HG03060 (cell line): ENCODE data around the gene GATC.
"Not testable (repeated sequence)": the region's sequence is repeated elsewhere in the genome, so short reads cannot be mapped to it uniquely, and the experiment has no call there.

ENCODE experiments used
- ATAC-seq: cut with Tn5 transposase; IDR thresholded peaks from one replicate; pipeline ENCODE4 v1.9.1; 2021; ENCODE audit warnings: low read depth, moderate number of reproducible peaks; ENCODE audit not compliant: unreplicated experiment

Gene GATC

GRCh38 chr12:120468821-120469449, 22.7 kb downstream of the GATC start:
- ATAC-seq, result no peak

GRCh38 chr12:120469450-120470149, 23.4 kb downstream of the GATC start, which contains the start of gene SRSF9:
TSS of gene SRSF9 (minus strand) at chr12:120469748. CDS start at chr12:120469609, 139 bp downstream.
- ATAC-seq, result peak; percentile 87

- ATAC-seq, result no peak
Observed at GRCh38 chr12:120470150-120470784, 24.0 kb downstream of the GATC start.

GRCh38 chr12:120472521-120472920, 26.3 kb downstream of the GATC start:
- no peak for ATAC-seq

- ATAC-seq, result no peak
Observed at GRCh38 chr12:120473807-120474615, 27.8 kb downstream of the GATC start.

- no peak for ATAC-seq
Observed at GRCh38 chr12:120474616-120474960, 28.3 kb downstream of the GATC start.

GRCh38 chr12:120475643-120476042, 29.4 kb downstream of the GATC start:
- ATAC-seq, result no peak

- no peak for ATAC-seq
Observed at GRCh38 chr12:120479458-120479857, 33.2 kb downstream of the GATC start.

GRCh38 chr12:120480211-120480610, 34.0 kb downstream of the GATC start:
- no peak for ATAC-seq

GRCh38 chr12:120481022-120481767, 35.0 kb downstream of the GATC start:
- ATAC-seq, result no peak

- ATAC-seq, result no peak
Observed at GRCh38 chr12:120483621-120484020, 37.4 kb downstream of the GATC start.

- ATAC-seq, result no peak
Observed at GRCh38 chr12:120485961-120486881, 40.0 kb downstream of the GATC start.

- not testable (repeated sequence) for ATAC-seq
Observed at GRCh38 chr12:120487552-120487951, 41.3 kb downstream of the GATC start.

GRCh38 chr12:120488057-120488640, 41.9 kb downstream of the GATC start:
- no peak for ATAC-seq

- no peak for ATAC-seq
Observed at GRCh38 chr12:120489018-120489417, 42.8 kb downstream of the GATC start.

- ATAC-seq, result no peak
Observed at GRCh38 chr12:120490325-120490724, 44.1 kb downstream of the GATC start.

GRCh38 chr12:120490833-120491512, 44.7 kb downstream of the GATC start:
- ATAC-seq, result no peak

GRCh38 chr12:120495186-120495730, 49.0 kb downstream of the GATC start:
- ATAC-seq, result no peak
